Thoracic aorta (tissue), 2 donors: ENCODE measurements around the gene PRKCA. TPM values are rescaled to one million over a fixed set of nuclear protein-coding genes. Genes with fewer than 3 reads are reported as not detected.

Source experiments
- ATAC-seq: fragments of 150-250 bp; one replicate; pipeline ENCODE4 v1.8.0; 2017; ENCODE audit warnings: low read depth; ENCODE audit not compliant: insufficient number of reproducible peaks, low FRiP score
- DNase-seq: peaks from one replicate; pipeline ENCODE4 v3.0.0-alpha.2; 2020; ENCODE audit warnings: low spot score
- H3K27ac ChIP-seq, 2 donors: fragments of 200-600 bp; sonication (generic); 1 replicate in 1 of 2; 2 replicates in 1 of 2; pipeline ENCODE4 v1.5.1; 2016; ENCODE audit warnings: mild to moderate bottlenecking in 2 of 2, moderate library complexity in 2 of 2
- H3K27me3 ChIP-seq: fragments of 200-600 bp; sonication (generic); replicated peaks from 2 replicates; pipeline ENCODE4 v1.6.0; 2016; ENCODE audit warnings: mild to moderate bottlenecking; ENCODE audit not compliant: insufficient read depth
- H3K36me3 ChIP-seq: fragments of 200-600 bp; sonication (generic); one replicate; pipeline ENCODE4 v1.5.1; 2016
- H3K4me1 ChIP-seq, 2 donors: fragments of 200-600 bp; sonication (generic); 1 replicate in 1 of 2; 2 replicates in 1 of 2; pipeline versions ENCODE4 v1.5.1 to v1.6.0; 2016; ENCODE audit warnings: low read depth in 2 of 2, mild to moderate bottlenecking in 1 of 2; ENCODE audit not compliant: control insufficient read depth in 1 of 2
- H3K4me3 ChIP-seq: fragments of 200-600 bp; sonication (generic); 2 replicates; pipeline ENCODE4 v1.5.1; 2016; ENCODE audit warnings: mild to moderate bottlenecking
- H3K9me3 ChIP-seq: fragments of 200-600 bp; sonication (generic); 2 replicates; pipeline ENCODE4 v1.5.1; 2016
- CTCF ChIP-seq: fragments of 200-600 bp; sonication (generic); IDR thresholded peaks from one replicate; pipeline ENCODE4 v1.5.1; 2019; ENCODE audit warnings: antibody characterized with exemption
- total RNA-seq, 2 donors: library from RNA; depleted of rRNA; stranded (reverse); fragments of >200 nt; gene quantifications; one replicate each; pipeline versions ENCODE4 v1.1.0 to v1.2.3, GENCODE V29; 2016

PRKCA gene
- total RNA-seq, 2 donors from 2014 or later = 9.1 to 11.6 TPM

- ATAC-seq (no peak), DNase-seq (no peak)
- H3K27me3 ChIP-seq = no peaks in the 10 kb centered on the region
- H3K36me3 ChIP-seq = no peaks in the 10 kb centered on the region
- H3K9me3 ChIP-seq = no peaks in the 10 kb centered on the region
- H3K27ac ChIP-seq = no peak overlapping the region
- no peak overlapping the region for H3K4me3 ChIP-seq
- no peaks in the 10 kb centered on the region for H3K4me1 ChIP-seq
- no peak for TF ChIP-seq CTCF
Measured at GRCh38 chr17:66689221-66689620, 386.8 kb downstream of the PRKCA start.

- H3K36me3 ChIP-seq = no peaks in the 10 kb centered on the region
- TF ChIP-seq CTCF = no peak
- DNase-seq (no peak), ATAC-seq (no peak)
- no peak overlapping the region for H3K4me3 ChIP-seq
- no peaks in the 10 kb centered on the region for H3K4me1 ChIP-seq
- H3K27me3 ChIP-seq = no peaks in the 10 kb centered on the region
- H3K27ac ChIP-seq = no peak overlapping the region
- H3K9me3 ChIP-seq = no peaks in the 10 kb centered on the region
Measured at GRCh38 chr17:66690166-66690565, 387.8 kb downstream of the PRKCA start.

DNA sequence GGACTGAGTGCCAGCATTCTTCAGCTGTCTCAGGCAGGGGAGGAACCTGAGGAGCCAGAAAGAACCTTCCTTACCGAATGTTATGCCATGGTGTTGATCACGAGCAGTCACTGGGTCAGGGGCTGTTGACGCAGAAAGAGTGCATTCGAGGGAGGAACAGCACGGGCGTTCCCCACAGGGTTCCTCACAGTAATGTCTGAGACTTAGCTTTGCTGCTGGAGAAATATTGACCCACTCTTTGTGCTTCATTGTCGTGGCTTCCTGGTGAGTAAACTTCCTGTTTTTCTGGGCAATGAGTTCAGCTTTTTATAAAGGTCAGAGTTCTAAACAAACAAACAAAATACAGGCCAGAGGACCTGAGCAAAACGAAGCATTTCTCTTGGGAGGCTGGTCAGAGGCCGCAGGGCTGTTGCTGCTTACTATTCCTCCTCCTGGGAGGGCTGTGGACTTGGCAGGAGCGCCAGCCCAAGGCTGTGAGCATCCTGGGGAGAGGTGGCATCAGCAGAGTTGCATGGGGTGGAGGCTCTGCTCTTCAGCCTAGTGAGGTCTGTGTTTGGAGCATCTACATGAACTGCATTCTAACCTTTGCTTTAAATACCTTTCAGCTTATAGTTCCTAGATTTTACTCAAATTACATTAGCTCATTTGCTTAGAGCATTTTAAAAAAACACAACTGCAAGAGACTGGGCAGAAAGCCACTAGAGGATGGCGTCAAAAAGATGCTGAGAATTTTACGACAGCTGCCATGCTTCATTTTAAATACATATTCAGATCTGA is 389.4 kb downstream of the PRKCA start:
- Histone ChIP-seq H3K27ac (no peak overlapping the region), H3K4me1 (no peaks in the 10 kb centered on the region), H3K4me3 (no peak overlapping the region), H3K36me3 (no peaks in the 10 kb centered on the region), H3K27me3 (no peaks in the 10 kb centered on the region), H3K9me3 (no peaks in the 10 kb centered on the region)
- TF ChIP-seq CTCF = no peak
- ATAC-seq = no peak
- DNase-seq = no peak

- Histone ChIP-seq H3K36me3 (no peaks in the 10 kb centered on the region), H3K9me3 (no peaks in the 10 kb centered on the region), H3K4me3 (no peak overlapping the region), H3K27me3 (no peaks in the 10 kb centered on the region), H3K4me1 (no peaks in the 10 kb centered on the region), H3K27ac (no peak overlapping the region)
- DNase-seq = no peak
- TF ChIP-seq CTCF = no peak
- ATAC-seq = no peak
Measured at GRCh38 chr17:66692421-66692690, 389.9 kb downstream of the PRKCA start.

DNA sequence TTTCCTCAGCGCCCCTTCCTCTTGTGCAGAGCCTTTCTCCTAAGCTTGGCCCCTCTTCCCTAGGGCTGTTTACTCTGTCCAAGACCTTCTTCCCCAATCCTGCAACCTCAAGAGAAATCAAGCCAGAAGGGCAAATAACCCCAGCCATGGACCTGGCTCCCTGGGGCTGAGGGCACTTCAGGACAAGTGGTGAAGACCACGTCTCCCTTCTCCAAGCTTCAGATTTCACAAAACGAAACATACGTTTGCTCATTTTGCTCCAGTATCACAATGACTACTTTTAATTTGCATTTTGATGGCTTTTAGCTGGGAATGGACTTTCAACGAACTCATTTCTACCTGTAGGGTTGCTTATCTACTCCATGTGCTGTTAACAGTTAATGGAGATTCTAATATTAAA is 392.7 kb downstream of the PRKCA start:
- Histone ChIP-seq H3K27ac (no peak overlapping the region), H3K9me3 (peaks cover 5% of the 10 kb centered on the region), H3K4me3 (no peak overlapping the region), H3K27me3 (no peaks in the 10 kb centered on the region), H3K4me1 (no peaks in the 10 kb centered on the region), H3K36me3 (no peaks in the 10 kb centered on the region)
- DNase-seq = no peak
- no peak for ATAC-seq
- no peak for TF ChIP-seq CTCF
